H1 (cell line): ENCODE measurements around the gene NHLRC2. TPM values are rescaled to one million over a fixed set of nuclear protein-coding genes. Genes with fewer than 3 reads are reported as not detected.

Source experiments
- CTCF ChIA-PET: fragments of 300-600 bp; sonication (Branson Sonifier 250); formaldehyde crosslinking; loops from one replicate; lab custom pipeline; 2021; ENCODE audit not compliant: partially characterized antibody; lab: Charles Lee
- POLR2A ChIA-PET: fragments of 300-600 bp; sonication (Branson Sonifier 250); formaldehyde crosslinking; loops from one replicate; lab custom pipeline; 2021; ENCODE audit warnings: inconsistent platforms; ENCODE audit not compliant: partially characterized antibody; lab: Charles Lee
- DNase-seq, 2 experiments: peaks; one replicate each; pipeline versions ENCODE4 v3.0.0 to v3.0.0-alpha.2; 2010 to 2022; ENCODE audit warnings: low spot score in 2 of 2, low read depth in 1 of 2, mixed read lengths in 1 of 2
- FAIRE-seq: peaks from 2 replicates; lab custom pipeline; 2011; peaks lifted over from hg19 to GRCh38; lab: Jason Lieb, UNC
- H2AFZ ChIP-seq: 2 replicates; pipeline ENCODE4 v1.8.1; 2012; ENCODE audit warnings: low read length, inconsistent platforms
- H2AK5ac ChIP-seq: 2 replicates; pipeline ENCODE4 v1.6.1; 2013; ENCODE audit warnings: low read depth, low read length
- H2BK120ac ChIP-seq: replicated peaks from 2 replicates; pipeline ENCODE3; 2013; ENCODE audit warnings: low read depth, low read length, inconsistent platforms
- H2BK12ac ChIP-seq: 2 replicates; pipeline ENCODE4 v1.6.1; 2013; ENCODE audit warnings: low read depth, low read length
- H2BK15ac ChIP-seq: 2 replicates; pipeline ENCODE4 v1.6.1; 2013; ENCODE audit warnings: low read length
- H2BK20ac ChIP-seq: 2 replicates; pipeline ENCODE4 v1.6.1; 2013; ENCODE audit warnings: low read length
- H2BK5ac ChIP-seq: 2 replicates; pipeline ENCODE4 v1.6.1; 2013; ENCODE audit warnings: low read depth, low read length
- H3K14ac ChIP-seq: 2 replicates; pipeline ENCODE4 v1.6.1; 2013; ENCODE audit warnings: inconsistent platforms; ENCODE audit not compliant: insufficient read length
- H3K18ac ChIP-seq: 2 replicates; pipeline ENCODE4 v1.6.1; 2013; ENCODE audit warnings: low read length; ENCODE audit errors: extremely low read depth
- H3K23ac ChIP-seq: 2 replicates; pipeline ENCODE4 v1.6.1; 2013; ENCODE audit warnings: inconsistent platforms; ENCODE audit not compliant: insufficient read length
- H3K23me2 ChIP-seq: 2 replicates; pipeline ENCODE4 v1.6.1; 2013; ENCODE audit warnings: low read depth, low read length
- H3K27ac ChIP-seq: 2 replicates; pipeline ENCODE4 v1.6.1; 2011; ENCODE audit warnings: low read depth, low read length, inconsistent platforms
- H3K27me3 ChIP-seq, 4 experiments: replicated peaks in 1 of 4; 1 replicate in 1 of 4; 2 replicates in 3 of 4; pipeline versions ENCODE4 v1.6.1 to v1.8.1; 2011 to 2013; ENCODE audit warnings: low read length in 3 of 4, mild to moderate bottlenecking in 3 of 4, inconsistent platforms in 2 of 4, mixed read lengths in 2 of 4, moderate library complexity in 1 of 4; ENCODE audit not compliant: control insufficient read depth in 3 of 4, insufficient read depth in 3 of 4; ENCODE audit errors: extremely low read depth in 1 of 4
- H3K36me3 ChIP-seq, 4 experiments: 2 replicates each; pipeline versions ENCODE4 v1.6.1 to v1.8.1; 2011 to 2013; ENCODE audit warnings: mild to moderate bottlenecking in 4 of 4, low read length in 3 of 4, moderate library complexity in 2 of 4, control low read depth in 1 of 4, inconsistent platforms in 1 of 4; ENCODE audit not compliant: insufficient read depth in 4 of 4, control insufficient read depth in 2 of 4
- H3K4ac ChIP-seq: replicated peaks from 2 replicates; pipeline ENCODE3; 2013; ENCODE audit warnings: low read length, low read depth, mixed read lengths, inconsistent platforms; ENCODE audit not compliant: insufficient read length
- H3K4me1 ChIP-seq, 4 experiments: replicated peaks in 1 of 4; 1 replicate in 1 of 4; 2 replicates in 3 of 4; pipeline versions ENCODE4 v1.6.1 to v1.8.1; 2011 to 2013; ENCODE audit warnings: low read length in 3 of 4, inconsistent platforms in 2 of 4, mixed read lengths in 1 of 4; ENCODE audit not compliant: insufficient read depth in 4 of 4, control insufficient read depth in 3 of 4
- H3K4me2 ChIP-seq, 2 experiments: 2 replicates each; pipeline versions ENCODE4 v1.6.1 to v1.8.1; 2011 to 2013; ENCODE audit warnings: low read depth in 2 of 2, low read length in 2 of 2, control low read depth in 1 of 2, inconsistent platforms in 1 of 2, mild to moderate bottlenecking in 1 of 2; ENCODE audit not compliant: insufficient read depth in 1 of 2
- H3K4me3 ChIP-seq, 4 experiments: fragments of 200-600, 300-600 bp in 1 of 4; sonication (generic), shearing (Covaris generic), sonication (Bioruptor Twin) in 1 of 4; 2 replicates each; pipeline versions ENCODE4 v1.5.1 to v1.8.1; 2011 to 2016; ENCODE audit warnings: low read length in 4 of 4, low read depth in 3 of 4, control low read depth in 2 of 4, inconsistent platforms in 2 of 4, mild to moderate bottlenecking in 2 of 4, mixed read lengths in 1 of 4, moderate library complexity in 1 of 4; ENCODE audit not compliant: insufficient read depth in 2 of 4; ENCODE audit errors: extremely low read depth in 1 of 4
- H3K56ac ChIP-seq: replicated peaks from 2 replicates; pipeline ENCODE3; 2013; ENCODE audit warnings: low read depth, mild to moderate bottlenecking, mixed read lengths, low read length, inconsistent platforms; ENCODE audit not compliant: insufficient read length
- H3K79me1 ChIP-seq: 2 replicates; pipeline ENCODE4 v1.6.1; 2013; ENCODE audit warnings: low read depth, low read length, control low read depth
- H3K79me2 ChIP-seq, 2 experiments: 2 replicates each; pipeline versions ENCODE4 v1.6.1 to v1.8.1; 2012 to 2013; ENCODE audit warnings: low read length in 2 of 2, mild to moderate bottlenecking in 2 of 2, inconsistent platforms in 1 of 2; ENCODE audit not compliant: insufficient read depth in 2 of 2, control insufficient read depth in 1 of 2
- H3K9ac ChIP-seq, 4 experiments: replicated peaks in 1 of 4; 1 replicate in 1 of 4; 2 replicates in 3 of 4; pipeline versions ENCODE4 v1.6.1 to v1.8.1; 2011 to 2013; ENCODE audit warnings: low read depth in 3 of 4, low read length in 3 of 4, control low read depth in 2 of 4, mild to moderate bottlenecking in 2 of 4, moderate library complexity in 2 of 4, inconsistent platforms in 1 of 4; ENCODE audit errors: extremely low read depth in 1 of 4
- H3K9me3 ChIP-seq, 2 experiments: 2 replicates each; pipeline versions ENCODE4 v1.6.1 to v1.8.1; 2012 to 2013; ENCODE audit warnings: mild to moderate bottlenecking in 2 of 2, moderate library complexity in 2 of 2, control low read depth in 1 of 2, inconsistent platforms in 1 of 2, low read depth in 1 of 2, low read length in 1 of 2, mixed read lengths in 1 of 2; ENCODE audit not compliant: insufficient read depth in 2 of 2
- H4K20me1 ChIP-seq, 2 experiments: replicated peaks in 1 of 2; 2 replicates each; pipeline versions ENCODE3 to v1.8.1; 2011 to 2013; ENCODE audit warnings: inconsistent platforms in 2 of 2, low read length in 2 of 2, mild to moderate bottlenecking in 1 of 2; ENCODE audit not compliant: insufficient read depth in 2 of 2, control insufficient read depth in 1 of 2
- H4K5ac ChIP-seq: 2 replicates; pipeline ENCODE4 v1.6.1; 2013; ENCODE audit warnings: low read length, low read depth, mixed read lengths, inconsistent platforms; ENCODE audit not compliant: insufficient read length
- H4K8ac ChIP-seq: 2 replicates; pipeline ENCODE4 v1.8.0; 2013; ENCODE audit warnings: mild to moderate bottlenecking, moderate library complexity, low read length, inconsistent platforms; ENCODE audit not compliant: insufficient read depth; ENCODE audit errors: extremely low read depth
- H4K91ac ChIP-seq: replicated peaks from 2 replicates; pipeline ENCODE3; 2013; ENCODE audit warnings: low read length, mixed read lengths, inconsistent platforms; ENCODE audit not compliant: insufficient read length
- CBX8 ChIP-seq: fragments of 300-800, 300-1000 bp; sonication (generic); IDR thresholded peaks from 2 replicates; pipeline ENCODE4 v1.7.1; 2016; ENCODE audit warnings: low read depth, low read length, borderline replicate concordance
- CREB1 ChIP-seq: IDR thresholded peaks from 2 replicates; pipeline ENCODE4 v1.6.1; 2012; ENCODE audit warnings: inconsistent platforms
- EGR1 ChIP-seq: IDR thresholded peaks from 2 replicates; pipeline ENCODE4 v1.6.1; 2011; ENCODE audit warnings: low read depth, low read length, borderline replicate concordance
- EZH2 ChIP-seq: fragments of 200-600 bp; sonication (generic); IDR thresholded peaks from 2 replicates; pipeline ENCODE4 v1.7.1; 2012; ENCODE audit warnings: low read depth, mild to moderate bottlenecking, moderate library complexity, low read length, inconsistent platforms; ENCODE audit not compliant: severe bottlenecking
- FOSL1 ChIP-seq: IDR thresholded peaks from 2 replicates; pipeline ENCODE4 v1.6.1; 2011; ENCODE audit warnings: mild to moderate bottlenecking, low read depth, low read length, moderate library complexity; ENCODE audit not compliant: insufficient read depth
- HDAC6 ChIP-seq: IDR thresholded peaks from one replicate; pipeline ENCODE4 v1.7.1; 2012; ENCODE audit warnings: low read depth, mild to moderate bottlenecking, inconsistent platforms, low read length, moderate library complexity
- RXRA ChIP-seq: IDR thresholded peaks from 2 replicates; pipeline ENCODE4 v1.6.1; 2011; ENCODE audit warnings: low read depth, mild to moderate bottlenecking, low read length, moderate library complexity; ENCODE audit not compliant: insufficient read depth
- SAP30 ChIP-seq: fragments of 300-600 bp; sonication (generic); IDR thresholded peaks from 2 replicates; pipeline ENCODE4 v1.7.1; 2012; ENCODE audit warnings: low read length, moderate library complexity, mild to moderate bottlenecking, inconsistent platforms; ENCODE audit not compliant: insufficient read depth, insufficient replicate concordance
- SP2 ChIP-seq: IDR thresholded peaks from 2 replicates; pipeline ENCODE4 v1.6.1; 2012; ENCODE audit warnings: mild to moderate bottlenecking, low read length, inconsistent platforms
- SUZ12 ChIP-seq: fragments of 200-600 bp; sonication (generic); IDR thresholded peaks from 2 replicates; pipeline ENCODE4 v1.6.1; 2012; ENCODE audit warnings: mild to moderate bottlenecking, inconsistent platforms, low read length, moderate library complexity, mixed read lengths
- TBP ChIP-seq: IDR thresholded peaks from 2 replicates; pipeline ENCODE4 v1.6.1; 2011; ENCODE audit warnings: low read depth, low read length, improper control_type of control experiment
- USF2 ChIP-seq: IDR thresholded peaks from 2 replicates; pipeline ENCODE4 v1.6.1; 2011; ENCODE audit warnings: low read length, improper control_type of control experiment
- WGBS, 2 experiments: shearing (Covaris generic) in 1 of 2; methylation state at CpG; one replicate each; pipeline versions ENCODE4 v1.1.6 to v1.1.7; 2013 to 2015; ENCODE audit warnings: low lambda C conversion rate in 2 of 2, mixed read lengths in 2 of 2, inconsistent platforms in 1 of 2, low coverage in 1 of 2, missing lambda C conversion rate in 1 of 2; ENCODE audit not compliant: insufficient replicate concordance in 2 of 2, insufficient coverage in 1 of 2, insufficient read length in 1 of 2; ENCODE audit errors: extremely low coverage in 1 of 2, missing lambda C conversion rate in 1 of 2; 5-methylcytosine and 5-hydroxymethylcytosine counted together
- polyA plus RNA-seq, 7 experiments: library from polyadenylated mRNA; depleted of rRNA in 3 of 7; stranded (reverse) in 5 of 7; unstranded in 2 of 7; fragments of >200 nt in 5 of 7; fragments of 200-250 nt in 2 of 7; gene quantifications; 1 replicate in 5 of 7; 2 replicates in 1 of 7; 4 replicates in 1 of 7; pipeline versions ENCODE4 v1.2.1 to v1.2.3, GENCODE V29; 2011 to 2013; ENCODE audit warnings: missing spikeins in 2 of 7, mixed read lengths in 2 of 7
- total RNA-seq: library from RNA; stranded (reverse); fragmentation: NEBNext Ultra II Directional; extraction: Animal tissue kit (Norgen Biotek cat#: 25700); gene quantifications from 2 replicates; pipeline ENCODE4 v1.2.1, GENCODE V29; 2021

NHLRC2 gene
- total and polyA plus RNA-seq, 2 of the 8 experiments (the other 6 are each of a cell fraction or from before 2014, with no cell fraction given) = 4.9 to 25.6 TPM

DNA sequence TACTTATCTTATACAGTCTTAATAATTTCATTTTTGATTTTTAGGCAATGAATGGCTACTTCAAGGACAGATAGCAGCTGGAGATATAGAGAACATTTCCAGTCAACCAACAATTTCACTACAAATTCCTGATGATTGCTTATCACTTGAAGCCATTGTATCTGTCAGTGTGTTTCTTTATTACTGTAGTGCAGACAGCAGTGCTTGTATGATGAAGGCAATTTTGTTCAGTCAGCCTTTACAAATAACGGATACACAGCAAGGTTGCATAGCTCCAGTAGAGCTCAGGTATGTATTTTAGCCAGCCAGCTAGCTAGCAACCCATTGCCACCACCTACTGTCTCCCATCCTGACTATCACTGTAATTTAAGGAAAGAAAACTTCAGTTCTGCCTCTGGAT is 53.8 kb downstream of the NHLRC2 start:
- no peak for FAIRE-seq
- Histone ChIP-seq H3K9me3 (no peaks in the 10 kb centered on the region), H2BK12ac (no peak overlapping the region), H3K23me2 (no peaks in the 10 kb centered on the region), H3K4me3 (no peak overlapping the region), H3K27me3 (no peaks in the 10 kb centered on the region), H3K36me3 (peaks cover 2 to 52% (median 22%) of the 10 kb centered on the region in 4 experiments; a peak in 7 of 8 replicates), H4K8ac (no peak overlapping the region), H3K27ac (no peak overlapping the region), H3K79me1 (no peaks in the 10 kb centered on the region), H4K20me1 (peaks cover 0 to 3% of the 10 kb centered on the region in 2 experiments), H3K23ac (no peak overlapping the region), H3K4me2 (no peak overlapping the region), H3K9ac (no peak overlapping the region), H3K4ac (no peak overlapping the region), H2AFZ (no peak overlapping the region), H3K4me1 (no peaks in the 10 kb centered on the region), H4K91ac (no peak overlapping the region), H3K79me2 (no peaks in the 10 kb centered on the region), H3K18ac (no peak overlapping the region), H2BK5ac (no peak overlapping the region), H4K5ac (no peak overlapping the region), H3K56ac (no peak overlapping the region), H2BK15ac (no peak overlapping the region), H2AK5ac (no peak overlapping the region), H2BK20ac (no peak overlapping the region), H2BK120ac (no peak overlapping the region), H3K14ac (no peak overlapping the region)
- 92% methylated on average over 1 of the region's 1 CpG; no CpG with 5 or more reads in 1 of the 2 experiments for WGBS, 2 experiments
- ChIA-PET POLR2A (no interaction called here), CTCF (no interaction called here)
- DNase-seq = no peak
- TF ChIP-seq SP2 = no peak
- TF ChIP-seq EGR1 = no peak
- no peak for TF ChIP-seq EZH2
- TF ChIP-seq FOSL1 = no peak
- no peak for TF ChIP-seq TBP
- no peak for TF ChIP-seq SAP30
- no peak for TF ChIP-seq USF2
- no peak for TF ChIP-seq HDAC6
- no peak for TF ChIP-seq CBX8
- TF ChIP-seq CREB1 = no peak
- no peak for TF ChIP-seq SUZ12
- TF ChIP-seq RXRA = no peak
